GM13977 (cell line): Measurements from ENCODE around the gene TTC29.

ENCODE experiments used
- DNase-seq: peaks from one replicate; pipeline ENCODE4 v3.0.0; 2012; ENCODE audit warnings: low spot score
- in situ Hi-C: fragments of 300-500 bp; cut with MboI; formaldehyde crosslinking; loops from one replicate; pipeline ENCODE4 v1.12.0; 2022; ENCODE audit warnings: low sequenced_read_pairs, low pct_unique_long_range_greater_than_20kb, mixed read lengths, inconsistent platforms; ENCODE audit not compliant: unreplicated experiment
- TF ChIP-seq, protein P1 (sequence below): IDR thresholded peaks from 2 replicates; pipeline ENCODE4 v1.5.1; 2012; ENCODE audit warnings: mild to moderate bottlenecking, control low read depth; ENCODE audit not compliant: insufficient read depth; ENCODE audit errors: extremely low read depth, missing control alignments

TTC29 gene

DNA sequence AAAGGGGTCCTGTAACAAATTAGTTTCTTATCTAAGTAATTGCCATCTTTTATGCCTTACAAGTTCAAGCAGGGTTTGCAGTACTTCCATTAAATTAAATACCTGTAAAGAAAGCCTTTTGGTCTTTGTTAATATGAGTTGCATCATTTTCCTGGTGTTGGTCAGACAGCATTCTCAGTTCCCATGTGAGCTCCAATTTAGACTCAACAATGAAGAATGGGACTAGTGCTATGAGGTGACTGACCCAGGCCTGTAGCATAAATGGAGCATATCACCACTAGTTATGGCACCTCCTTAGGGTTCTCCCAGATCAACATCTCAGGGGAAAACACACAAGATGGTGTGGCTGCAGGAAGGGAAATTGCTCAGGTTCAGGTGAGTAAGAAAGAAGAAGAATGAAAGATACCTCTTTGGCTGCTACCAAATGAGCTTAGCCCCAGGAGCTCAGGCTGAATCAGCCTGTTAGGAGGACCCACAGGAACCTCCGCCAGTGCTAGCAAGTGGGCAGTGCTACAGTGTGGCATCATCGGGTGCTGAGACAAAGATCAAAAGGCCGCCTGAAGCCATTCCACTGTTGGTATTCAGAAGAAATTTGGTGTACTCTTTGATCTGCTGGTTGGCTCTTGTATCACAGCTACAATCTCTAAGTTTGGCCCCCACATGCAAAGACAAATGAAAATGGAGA, 1.8 kb downstream of the TTC29 start:
- in situ Hi-C loops: no loop called here
- TF ChIP-seq, protein P1, sequence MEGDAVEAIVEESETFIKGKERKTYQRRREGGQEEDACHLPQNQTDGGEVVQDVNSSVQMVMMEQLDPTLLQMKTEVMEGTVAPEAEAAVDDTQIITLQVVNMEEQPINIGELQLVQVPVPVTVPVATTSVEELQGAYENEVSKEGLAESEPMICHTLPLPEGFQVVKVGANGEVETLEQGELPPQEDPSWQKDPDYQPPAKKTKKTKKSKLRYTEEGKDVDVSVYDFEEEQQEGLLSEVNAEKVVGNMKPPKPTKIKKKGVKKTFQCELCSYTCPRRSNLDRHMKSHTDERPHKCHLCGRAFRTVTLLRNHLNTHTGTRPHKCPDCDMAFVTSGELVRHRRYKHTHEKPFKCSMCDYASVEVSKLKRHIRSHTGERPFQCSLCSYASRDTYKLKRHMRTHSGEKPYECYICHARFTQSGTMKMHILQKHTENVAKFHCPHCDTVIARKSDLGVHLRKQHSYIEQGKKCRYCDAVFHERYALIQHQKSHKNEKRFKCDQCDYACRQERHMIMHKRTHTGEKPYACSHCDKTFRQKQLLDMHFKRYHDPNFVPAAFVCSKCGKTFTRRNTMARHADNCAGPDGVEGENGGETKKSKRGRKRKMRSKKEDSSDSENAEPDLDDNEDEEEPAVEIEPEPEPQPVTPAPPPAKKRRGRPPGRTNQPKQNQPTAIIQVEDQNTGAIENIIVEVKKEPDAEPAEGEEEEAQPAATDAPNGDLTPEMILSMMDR: no peak
- DNase-seq: no peak

DNA sequence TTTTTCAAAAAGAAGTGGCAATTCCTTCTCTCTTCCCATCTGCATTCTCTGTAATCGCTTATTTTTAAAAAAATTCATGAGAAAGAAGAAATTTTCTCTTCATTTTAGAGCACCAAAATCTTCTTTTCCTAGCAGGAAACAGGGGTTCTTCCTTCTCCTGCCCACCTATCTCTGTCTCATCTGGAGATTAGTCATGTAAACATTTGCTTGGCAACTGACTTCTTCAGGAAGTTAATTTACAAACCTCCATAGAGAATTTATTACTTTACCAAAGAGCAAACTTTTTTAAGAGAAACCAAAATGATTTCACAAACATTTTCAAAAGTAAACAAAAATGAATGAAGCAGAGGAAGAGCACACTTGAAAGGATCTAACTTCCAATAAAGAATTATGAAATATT, 13.5 kb downstream of the TTC29 start:
- in situ Hi-C loops: no loop called here
- DNase-seq: no peak
- TF ChIP-seq, protein P1: no peak

DNA sequence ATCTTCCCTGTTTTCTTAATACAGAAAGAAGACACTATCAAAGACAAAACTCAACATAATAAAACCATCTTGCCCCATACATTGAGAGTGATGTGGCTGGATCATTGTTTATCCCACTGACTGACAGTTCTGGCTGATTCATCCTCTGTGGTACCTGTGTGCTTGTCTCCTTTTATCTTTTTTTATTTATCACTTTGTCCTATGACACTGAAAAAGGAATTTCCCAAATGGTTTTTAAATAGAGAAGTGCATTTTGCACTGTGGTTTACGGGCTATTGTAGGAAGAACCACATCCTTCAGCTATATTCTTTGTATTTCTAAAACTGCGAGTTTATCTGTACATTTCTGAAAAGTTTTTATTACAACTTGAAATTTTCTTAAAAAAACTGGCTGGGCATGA, 15.0 kb downstream of the TTC29 start:
- in situ Hi-C loops: no loop called here
- no peak for DNase-seq
- TF ChIP-seq, protein P1: no peak

DNA sequence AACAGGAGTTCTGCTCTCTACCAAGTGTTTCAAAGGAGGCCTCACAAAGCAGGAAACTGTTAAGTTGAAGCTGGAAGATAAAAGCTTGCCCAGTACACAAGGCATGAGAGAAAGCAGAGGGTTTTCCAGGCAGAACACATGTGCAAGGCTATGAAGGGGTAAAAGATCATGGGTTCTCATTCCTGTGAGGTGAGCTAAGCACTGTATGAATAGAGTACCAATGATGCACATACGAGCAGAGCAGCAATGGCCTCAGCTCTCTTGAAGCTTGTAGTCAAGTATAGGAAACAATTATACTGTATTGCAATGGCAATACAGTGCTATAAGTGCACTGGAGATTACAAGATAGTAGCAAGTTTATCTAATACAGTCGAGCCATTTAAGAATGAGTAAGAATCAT, 18.0 kb downstream of the TTC29 start:
- TF ChIP-seq, protein P1: no peak
- no peak for DNase-seq
- in situ Hi-C loops: no loop called here

DNA sequence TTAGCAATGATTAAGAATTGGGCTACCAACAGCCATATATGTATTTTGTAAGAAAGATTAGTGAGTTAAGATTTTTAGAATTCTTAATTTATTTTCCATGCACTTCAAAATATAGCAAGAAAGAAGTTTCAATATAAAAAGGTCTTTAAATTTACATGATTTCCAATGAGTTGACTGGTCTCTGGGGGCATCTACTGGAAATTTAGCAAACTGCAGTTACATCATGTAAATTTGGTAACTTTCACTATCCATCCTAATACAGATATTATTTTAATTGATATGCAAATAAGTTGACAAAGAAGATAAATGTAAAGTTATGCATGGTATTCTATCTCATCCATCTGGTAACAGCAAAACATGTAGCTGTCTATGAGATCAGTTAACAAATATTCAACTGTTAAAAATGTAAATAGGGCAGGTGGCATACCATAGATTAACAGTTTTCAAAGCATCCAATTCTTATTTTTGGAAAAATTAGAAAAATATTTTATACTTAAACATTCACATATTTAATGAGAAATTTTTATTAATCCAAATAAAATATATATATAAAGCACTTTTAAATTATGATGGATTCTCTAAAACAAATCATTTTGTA, 29.1 kb downstream of the TTC29 start:
- DNase-seq: peak; percentile 12
- in situ Hi-C loops: loop anchor here (10.0 kb wide), 1 partner anchor 582 kb away; no protein-coding TSS in a partner anchor
- TF ChIP-seq, protein P1: peak; percentile 65

DNA sequence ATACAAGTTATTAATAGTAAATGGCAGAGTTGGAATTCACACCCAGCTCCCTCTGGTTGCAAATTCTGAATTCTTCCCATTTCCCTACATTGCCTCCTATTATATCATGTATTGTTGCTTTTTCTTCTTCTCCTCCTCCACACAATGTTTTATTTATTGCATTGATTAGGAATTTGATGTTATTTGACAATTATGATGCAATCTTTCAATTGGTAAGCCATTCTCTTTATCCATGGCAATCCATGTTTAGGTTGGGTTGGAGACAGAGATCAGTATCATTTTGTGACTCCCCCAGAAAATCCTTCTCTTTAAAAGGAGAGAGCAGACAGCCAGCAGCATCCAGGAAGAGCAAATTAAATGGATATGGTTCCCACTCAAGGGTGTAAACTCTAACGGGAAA, 30.5 kb downstream of the TTC29 start:
- no peak for DNase-seq
- in situ Hi-C loops: loop anchor here (10.0 kb wide), 1 partner anchor 580 kb away; no protein-coding TSS in a partner anchor
- TF ChIP-seq, protein P1: no peak

DNA sequence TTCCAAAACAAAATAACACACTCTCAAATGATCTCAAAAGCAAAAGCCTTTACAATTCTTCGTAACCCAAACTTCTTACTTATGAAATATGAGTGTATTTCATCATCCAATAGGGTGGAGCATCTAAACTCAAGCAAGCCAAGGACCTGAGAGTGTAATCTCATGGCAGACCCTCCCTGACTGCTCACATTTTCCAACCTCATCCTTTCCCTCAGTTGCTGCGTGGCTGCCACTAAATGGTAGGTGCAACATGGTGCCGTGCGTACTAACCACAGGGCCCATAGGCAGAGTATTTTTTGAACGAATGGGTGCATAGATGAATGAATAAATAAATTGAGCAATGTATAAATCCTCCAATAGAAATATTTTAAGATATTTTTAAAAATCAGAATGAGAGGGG, 45.4 kb downstream of the TTC29 start:
- no peak for DNase-seq
- TF ChIP-seq, protein P1: no peak
- in situ Hi-C loops: no loop called here
